HepG2 (cell line): Measurements from ENCODE around the gene TOR4A. TPM values are rescaled to one million over a fixed set of nuclear protein-coding genes. Genes with fewer than 3 reads are reported as not detected.

ENCODE experiments used
- ATAC-seq: fragments of 200-7000 bp; cut with Tn5 transposase; 3 replicates; pipeline ENCODE4 v1.9.1; 2020; ENCODE audit warnings: mild to moderate bottlenecking, moderate library complexity
- BruUV-seq: library from RNA; stranded (reverse); fragments of 400-500 nt; replicated peaks from 2 replicates; lab custom pipeline; 2021; lab: Mats Ljungman, UMichigan
- CTCF ChIA-PET: fragments of 300-600 bp; formaldehyde crosslinking; extraction: SDS; loops from one replicate; lab custom pipeline; 2021; ENCODE audit warnings: low total read pairs, inconsistent platforms, low intra/inter-chr PET ratio; lab: Yijun Ruan, JAX
- POLR2A ChIA-PET: fragments of 350-600 bp; sonication (Branson Sonifier 250); formaldehyde crosslinking; loops from one replicate; lab custom pipeline; 2020; ENCODE audit warnings: antibody characterized with exemption, inconsistent platforms; lab: Yijun Ruan, JAX
- DNase-seq: peaks from one replicate; pipeline ENCODE4 v3.0.0-alpha.2; 2015; ENCODE audit warnings: low spot score
- FAIRE-seq: peaks from 3 replicates; lab custom pipeline; 2011; peaks lifted over from hg19 to GRCh38; lab: Jason Lieb, UNC
- H2AFZ ChIP-seq: one replicate; pipeline ENCODE4 v1.6.1; 2011; ENCODE audit warnings: low read length, inconsistent platforms
- H3K27ac ChIP-seq: fragments of 300-600 bp; 3 replicates; pipeline ENCODE4 v1.8.0; 2011; ENCODE audit warnings: mixed run types, mild to moderate bottlenecking, mixed read lengths, low read length, inconsistent platforms; ENCODE audit not compliant: insufficient read depth; ENCODE audit errors: extremely low read length
- H3K27me3 ChIP-seq, 2 experiments: fragments of 200-600 bp in 1 of 2; 2 replicates in 1 of 2; 3 replicates in 1 of 2; pipeline versions ENCODE4 v1.6.0 to v1.8.0; 2011; ENCODE audit warnings: low read length in 2 of 2, mild to moderate bottlenecking in 2 of 2, moderate library complexity in 2 of 2, inconsistent platforms in 1 of 2; ENCODE audit not compliant: insufficient read depth in 2 of 2, control insufficient read depth in 1 of 2
- H3K36me3 ChIP-seq, 2 experiments: fragments of 200-600 bp in 1 of 2; replicated peaks in 1 of 2; 2 replicates in 1 of 2; 3 replicates in 1 of 2; pipeline versions ENCODE4 v1.5.1 to v1.8.0; 2011; ENCODE audit warnings: low read length in 2 of 2, inconsistent platforms in 1 of 2; ENCODE audit not compliant: insufficient read depth in 2 of 2, control insufficient read depth in 1 of 2
- H3K4me1 ChIP-seq: 2 replicates; pipeline ENCODE4 v1.5.1; 2012; ENCODE audit warnings: low read length, inconsistent platforms; ENCODE audit not compliant: insufficient read depth
- H3K4me2 ChIP-seq: 2 replicates; pipeline ENCODE4 v1.6.0; 2011; ENCODE audit warnings: low read depth, low read length, inconsistent platforms
- H3K4me3 ChIP-seq, 3 experiments: fragments of 200-600 bp in 1 of 3; sonication (generic), shearing (Covaris generic) in 1 of 3; replicated peaks in 1 of 3; 2 replicates each; pipeline ENCODE4 v1.5.1; 2011 to 2016; ENCODE audit warnings: low read length in 3 of 3, inconsistent platforms in 2 of 3, low read depth in 2 of 3, mild to moderate bottlenecking in 2 of 3, control low read depth in 1 of 3, mixed read lengths in 1 of 3; ENCODE audit not compliant: insufficient read depth in 1 of 3
- H3K79me2 ChIP-seq: one replicate; pipeline ENCODE4 v1.6.1; 2011; ENCODE audit warnings: low read length, inconsistent platforms; ENCODE audit not compliant: insufficient read depth
- H3K9ac ChIP-seq: 2 replicates; pipeline ENCODE4 v1.6.0; 2011; ENCODE audit warnings: mild to moderate bottlenecking, low read depth, low read length, inconsistent platforms; ENCODE audit not compliant: insufficient read depth
- H3K9me3 ChIP-seq: 2 replicates; pipeline ENCODE4 v1.5.1; 2012; ENCODE audit warnings: mild to moderate bottlenecking, low read length
- H4K20me1 ChIP-seq: 2 replicates; pipeline ENCODE4 v1.6.0; 2011; ENCODE audit warnings: inconsistent platforms, mild to moderate bottlenecking, low read length, moderate library complexity; ENCODE audit not compliant: insufficient read depth
- AHDC1 ChIP-seq: sonication (generic); formaldehyde crosslinking; IDR thresholded peaks from 2 replicates; pipeline ENCODE4 v1.5.1; 2020; ENCODE audit warnings: mild to moderate bottlenecking, missing genetic modification reagents, borderline replicate concordance
- BRD4 ChIP-seq: sonication (generic); formaldehyde crosslinking; IDR thresholded peaks from 2 replicates; pipeline ENCODE4 v1.4.0; 2020; ENCODE audit warnings: missing genetic modification reagents
- KDM2A ChIP-seq: sonication (generic); formaldehyde crosslinking; IDR thresholded peaks from 2 replicates; pipeline ENCODE4 v1.4.0; 2020; ENCODE audit warnings: low read depth, missing genetic modification reagents, borderline replicate concordance
- KIAA2018 ChIP-seq: sonication (generic); formaldehyde crosslinking; IDR thresholded peaks from 2 replicates; pipeline ENCODE4 v1.5.0; 2020; ENCODE audit warnings: mild to moderate bottlenecking, missing genetic modification reagents, borderline replicate concordance
- LCORL ChIP-seq, 2 experiments: fragments of 450-650 bp in 1 of 2; sonication (generic) in 1 of 2; formaldehyde crosslinking in 1 of 2; IDR thresholded peaks; 2 replicates each; pipeline versions ENCODE4 v1.5.0 to v1.6.1; 2017 to 2020; ENCODE audit warnings: antibody characterized with exemption in 1 of 2, missing genetic modification reagents in 1 of 2
- MAFG ChIP-seq: sonication (generic); formaldehyde crosslinking; IDR thresholded peaks from 2 replicates; pipeline ENCODE4 v1.5.1; 2020; ENCODE audit warnings: mild to moderate bottlenecking, missing genetic modification reagents
- WGBS: methylation state at CpG from one replicate; pipeline ENCODE4 v1.1.6; 2017; ENCODE audit warnings: low lambda C conversion rate; 5-methylcytosine and 5-hydroxymethylcytosine counted together
- in situ Hi-C: cut with HindIII; loops from 2 replicates; pipeline ENCODE4 v1.10.0; 2017; ENCODE audit warnings: low pct_unique_long_range_greater_than_20kb; ENCODE audit not compliant: extremely low pct_ligation_motif_present
- intact Hi-C: fragments of 100-400 bp; cut with micrococcal nuclease; formaldehyde crosslinking; loops from one replicate; pipeline ENCODE4 v1.10.0; 2022; ENCODE audit not compliant: unreplicated experiment
- polyA plus RNA-seq, 8 experiments: library from polyadenylated mRNA; depleted of rRNA in 3 of 8; stranded (reverse) in 7 of 8; unstranded in 1 of 8; fragments of >200 nt; fragmentation: Illumina TruSeq in 4 of 8; extraction: Trizol in 4 of 8; gene quantifications; 2 replicates each; pipeline versions ENCODE4 v1.2.1 to v1.2.3, GENCODE V29; 2011 to 2016; ENCODE audit warnings: low read depth in 4 of 8, missing spikeins in 1 of 8, mixed read lengths in 1 of 8; ENCODE audit not compliant: insufficient read depth in 1 of 8
- total RNA-seq, 5 experiments: library from RNA; depleted of rRNA; stranded (reverse); fragments of >200 nt; fragmentation: Illumina TruSeq; extraction: Trizol; gene quantifications; 2 replicates each; pipeline ENCODE4 v1.2.3, GENCODE V29; 2016; ENCODE audit warnings: low read depth in 1 of 5

The TOR4A gene
- total and polyA plus RNA-seq, 2 of the 13 experiments (the other 11 are each of a cell fraction or from before 2014, with no cell fraction given), result 11.1 to 14.2 TPM

- no peak for TF ChIP-seq KIAA2018 (CRISPR knock-in tag)
Observed at GRCh38 chr9:137325799-137326198, 48.3 kb downstream of the TOR4A start (continued).

- Histone ChIP-seq H3K27me3 (peaks cover 2 to 3% of the 10 kb centered on the region in 2 experiments; a peak in 3 of 5 replicates), H4K20me1 (no peaks in the 10 kb centered on the region), H2AFZ (no peak overlapping the region), H3K79me2 (no peaks in the 10 kb centered on the region), H3K4me3 (no peak overlapping the region), H3K4me1 (no peaks in the 10 kb centered on the region), H3K36me3 (no peaks in the 10 kb centered on the region), H3K4me2 (no peak overlapping the region), H3K9ac (no peak overlapping the region), H3K9me3 (no peaks in the 10 kb centered on the region), H3K27ac (no peak overlapping the region)
- POLR2A ChIA-PET, result no interaction called here
- no peak for FAIRE-seq
- no TSS peak for BruUV-seq
- no peak for DNase-seq
- 69% methylated on average over 19 of the region's 19 CpGs for WGBS
- no peak for ATAC-seq
- intact Hi-C loops (no loop called here), in situ Hi-C loops (no loop called here)
- CTCF ChIA-PET, result no interaction called here
- TF ChIP-seq AHDC1 (CRISPR knock-in tag), result no peak
- no peak for TF ChIP-seq MAFG (CRISPR knock-in tag)
- TF ChIP-seq BRD4 (CRISPR knock-in tag), result no peak
- no peak for TF ChIP-seq KDM2A (CRISPR knock-in tag)
- no peak for TF ChIP-seq LCORL (IDR thresholded peaks at IDR 0.05)
- TF ChIP-seq LCORL (CRISPR knock-in tag; IDR thresholded peaks at IDR 0.05), result no peak
Observed at GRCh38 chr9:137326445-137327065, 49.0 kb downstream of the TOR4A start.
